DOHH2 (cell line): ENCODE measurements around the gene ALOX5.

Source experiments
- H3F3A ChIP-seq: fragments of 200-600 bp; sonication (generic), shearing (Covaris generic); 2 replicates; pipeline ENCODE4 v1.6.0; 2016; ENCODE audit warnings: antibody characterized with exemption, mild to moderate bottlenecking; ENCODE audit not compliant: control insufficient read depth, insufficient read depth
- H3K27ac ChIP-seq: fragments of 200-600 bp; sonication (generic); 2 replicates; pipeline ENCODE4 v1.5.1; 2014; ENCODE audit warnings: low read depth, mild to moderate bottlenecking, low read length, moderate library complexity
- H3K27me3 ChIP-seq: fragments of 200-600 bp; sonication (generic); 2 replicates; pipeline ENCODE4 v1.6.1; 2014; ENCODE audit warnings: mild to moderate bottlenecking, low read length, mixed read lengths; ENCODE audit not compliant: control insufficient read depth
- H3K36me3 ChIP-seq: fragments of 200-600 bp; sonication (generic); 2 replicates; pipeline ENCODE4 v1.6.1; 2014; ENCODE audit warnings: mild to moderate bottlenecking, low read length, moderate library complexity, mixed read lengths; ENCODE audit not compliant: control insufficient read depth
- H3K4me1 ChIP-seq: fragments of 200-600 bp; sonication (generic); 2 replicates; pipeline ENCODE4 v1.6.1; 2014; ENCODE audit warnings: mild to moderate bottlenecking, low read length, mixed read lengths; ENCODE audit not compliant: control insufficient read depth
- H3K4me2 ChIP-seq: fragments of 200-600 bp; sonication (generic); 2 replicates; pipeline ENCODE4 v1.6.0; 2014; ENCODE audit warnings: mild to moderate bottlenecking, low read length, moderate library complexity
- H3K4me3 ChIP-seq: fragments of 200-600 bp; sonication (generic); 2 replicates; pipeline ENCODE4 v1.5.1; 2014; ENCODE audit warnings: mild to moderate bottlenecking, low read length, mixed read lengths
- H3K79me2 ChIP-seq: fragments of 200-600 bp; sonication (generic); 2 replicates; pipeline ENCODE4 v1.6.1; 2014; ENCODE audit warnings: mild to moderate bottlenecking, low read length, mixed read lengths; ENCODE audit not compliant: control insufficient read depth
- H3K9me2 ChIP-seq: fragments of 200-600 bp; sonication (generic); replicated peaks from 2 replicates; pipeline ENCODE4 v1.6.1; 2014; ENCODE audit warnings: mild to moderate bottlenecking, low read length, mixed read lengths; ENCODE audit not compliant: control insufficient read depth
- H3K9me3 ChIP-seq: fragments of 200-600 bp; sonication (generic); 2 replicates; pipeline ENCODE4 v1.6.1; 2014; ENCODE audit warnings: antibody characterized with exemption, low read length, mixed read lengths; ENCODE audit not compliant: control insufficient read depth, insufficient read depth
- H4K20me1 ChIP-seq: fragments of 200-600 bp; sonication (generic); 2 replicates; pipeline ENCODE4 v1.6.0; 2014; ENCODE audit warnings: low read depth, mild to moderate bottlenecking, antibody characterized with exemption, low read length, moderate library complexity; ENCODE audit not compliant: control insufficient read depth, insufficient read depth
- CTCF ChIP-seq: fragments of 200-600 bp; sonication (generic); IDR thresholded peaks from one replicate; pipeline ENCODE4 v1.5.1; 2014; ENCODE audit warnings: antibody characterized with exemption, mild to moderate bottlenecking, low read depth, low read length; ENCODE audit not compliant: poor library complexity, severe bottlenecking
- EZH2phosphoT487 ChIP-seq: fragments of 200-600 bp; sonication (generic); IDR thresholded peaks from 2 replicates; pipeline ENCODE4 v1.6.1; 2017; ENCODE audit warnings: borderline replicate concordance, mild to moderate bottlenecking, antibody characterized with exemption, low read length, moderate library complexity, mixed read lengths

The ALOX5 gene

GRCh38 chr10:45444022-45444421, 70.0 kb downstream of the ALOX5 start:
- H3K27me3 ChIP-seq, result no peaks in the 10 kb centered on the region
- H3K27ac ChIP-seq, result no peak overlapping the region
- peaks cover 16% of the 10 kb centered on the region for H3F3A ChIP-seq
- H3K4me2 ChIP-seq, result no peak overlapping the region
- H3K4me3 ChIP-seq, result no peak overlapping the region
- no peak for TF ChIP-seq EZH2phosphoT487
- TF ChIP-seq CTCF, result no peak
- no peaks in the 10 kb centered on the region for H3K9me3 ChIP-seq
- H3K9me2 ChIP-seq, result no peaks in the 10 kb centered on the region
- H3K36me3 ChIP-seq, result peaks cover 60% of the 10 kb centered on the region
- peaks cover 4% of the 10 kb centered on the region; the same call in 1 of the 2 replicates for H3K4me1 ChIP-seq
- no peaks in the 10 kb centered on the region for H3K79me2 ChIP-seq
- no peaks in the 10 kb centered on the region for H4K20me1 ChIP-seq

- Histone ChIP-seq H3K4me1 (peaks cover 4% of the 10 kb centered on the region; the same call in 1 of the 2 replicates), H3K4me3 (no peak overlapping the region), H3K79me2 (no peaks in the 10 kb centered on the region), H3K27ac (no peak overlapping the region), H4K20me1 (no peaks in the 10 kb centered on the region), H3K9me3 (no peaks in the 10 kb centered on the region), H3F3A (peaks cover 16% of the 10 kb centered on the region), H3K9me2 (no peaks in the 10 kb centered on the region), H3K27me3 (no peaks in the 10 kb centered on the region), H3K36me3 (peaks cover 48% of the 10 kb centered on the region), H3K4me2 (no peak overlapping the region)
- TF ChIP-seq EZH2phosphoT487, result no peak
- no peak for TF ChIP-seq CTCF
Measured at GRCh38 chr10:45444976-45445898, 71.2 kb downstream of the ALOX5 start.

DNA sequence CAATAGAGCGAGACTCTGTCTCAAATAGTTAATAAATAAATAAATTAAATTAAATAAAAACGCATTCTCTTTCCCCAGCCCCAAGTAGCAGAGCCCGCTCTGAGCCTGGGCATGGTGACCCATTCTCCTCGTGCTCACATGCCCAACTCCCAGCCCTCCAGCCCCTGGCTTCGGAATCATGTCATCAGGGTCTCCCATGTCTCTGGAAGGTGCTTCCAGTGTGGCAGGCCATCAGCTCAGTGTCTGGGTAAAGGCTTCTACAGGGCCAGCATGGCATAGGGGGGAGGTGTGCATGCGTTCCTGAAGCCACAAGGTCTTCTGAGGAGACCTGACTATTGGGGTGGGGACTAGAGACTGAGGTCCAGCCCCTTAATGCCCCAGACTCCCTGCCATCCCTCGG, 72.8 kb downstream of the ALOX5 start:
- Histone ChIP-seq H4K20me1 (no peaks in the 10 kb centered on the region), H3K9me2 (no peaks in the 10 kb centered on the region), H3K27ac (no peak overlapping the region), H3K36me3 (peaks cover 34% of the 10 kb centered on the region), H3K27me3 (no peaks in the 10 kb centered on the region), H3F3A (peaks cover 13% of the 10 kb centered on the region), H3K9me3 (no peaks in the 10 kb centered on the region), H3K4me1 (peaks cover 6% of the 10 kb centered on the region; the same call in 1 of the 2 replicates), H3K4me2 (no peak overlapping the region), H3K4me3 (no peak overlapping the region), H3K79me2 (no peaks in the 10 kb centered on the region)
- TF ChIP-seq CTCF (no peak), EZH2phosphoT487 (no peak)
